ENCODE data around the gene CNGA2. TPM values are rescaled to one million over a fixed set of nuclear protein-coding genes. Genes with fewer than 3 reads are reported as not detected.

Gene CNGA2
- polyA plus RNA-seq, 4 donors = not detected

- DNase-seq = no peak
- FAIRE-seq = no peak
- WGBS, 3 donors = 60 to 70% (median 64%) methylated on average over 4 of the region's 4 CpGs
- no peak overlapping the region for H3K27ac ChIP-seq (ENCODE audit: low read depth in 1 of 3, low read length in 2 of 3)
- no peaks in the 10 kb centered on the region for H3K27me3 ChIP-seq (ENCODE audit: control insufficient read depth in 3 of 3, insufficient read depth in 3 of 3, low read length in 3 of 3)
- H3K4me1 ChIP-seq (ENCODE audit: control insufficient read depth in 3 of 3, insufficient read depth in 2 of 3, low read depth in 1 of 3, low read length in 2 of 3) = no peaks in the 10 kb centered on the region
- H3K4me3 ChIP-seq (ENCODE audit: low read depth in 1 of 3, low read length in 3 of 3) = no peak overlapping the region
- no peaks in the 10 kb centered on the region for H3K36me3 ChIP-seq (ENCODE audit: control insufficient read depth in 3 of 3, insufficient read depth in 2 of 3, low read depth in 1 of 3, low read length in 3 of 3)
- H3K9me3 ChIP-seq (ENCODE audit: control insufficient read depth in 2 of 2, insufficient read depth in 1 of 2, low read depth in 1 of 2, low read length in 1 of 2) = no peaks in the 10 kb centered on the region
Observed at GRCh38 chrX:151697522-151697921, 37.0 kb upstream of the CNGA2 start.

DNA sequence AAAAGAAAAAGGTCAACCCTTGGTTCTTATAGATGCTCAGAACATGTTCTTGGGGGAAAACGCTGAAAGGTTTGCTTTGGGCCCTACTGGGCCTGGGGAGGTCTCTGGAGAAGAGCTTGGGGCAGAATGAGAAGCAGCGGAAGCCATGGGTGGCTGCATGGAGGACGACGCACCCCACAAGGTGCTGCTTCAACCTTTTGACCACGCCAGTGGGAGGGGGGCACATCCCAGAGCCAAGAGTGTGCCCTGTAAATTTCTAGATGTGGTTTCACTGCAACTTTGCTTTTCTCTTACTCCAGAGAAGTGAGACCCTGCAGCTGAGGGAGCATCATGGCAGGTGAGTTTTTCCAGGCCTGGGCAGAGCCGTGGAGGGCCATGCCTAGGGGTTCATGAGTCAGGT is 36.1 kb upstream of the CNGA2 start:
- H3K36me3 ChIP-seq (ENCODE audit: control insufficient read depth in 3 of 3, insufficient read depth in 2 of 3, low read depth in 1 of 3, low read length in 3 of 3) = no peaks in the 10 kb centered on the region
- DNase-seq (no peak), FAIRE-seq (no peak)
- H3K9me3 ChIP-seq (ENCODE audit: control insufficient read depth in 2 of 2, insufficient read depth in 1 of 2, low read depth in 1 of 2, low read length in 1 of 2) = no peaks in the 10 kb centered on the region
- no peaks in the 10 kb centered on the region for H3K27me3 ChIP-seq (ENCODE audit: control insufficient read depth in 3 of 3, insufficient read depth in 3 of 3, low read length in 3 of 3)
- H3K4me1 ChIP-seq (ENCODE audit: control insufficient read depth in 3 of 3, insufficient read depth in 2 of 3, low read depth in 1 of 3, low read length in 2 of 3) = no peaks in the 10 kb centered on the region
- no peak overlapping the region for H3K4me3 ChIP-seq (ENCODE audit: low read depth in 1 of 3, low read length in 3 of 3)
- no peak overlapping the region for H3K27ac ChIP-seq (ENCODE audit: low read depth in 1 of 3, low read length in 2 of 3)
- 61 to 87% (median 70%) methylated on average over 6 of the region's 6 CpGs for WGBS, 3 donors

DNA sequence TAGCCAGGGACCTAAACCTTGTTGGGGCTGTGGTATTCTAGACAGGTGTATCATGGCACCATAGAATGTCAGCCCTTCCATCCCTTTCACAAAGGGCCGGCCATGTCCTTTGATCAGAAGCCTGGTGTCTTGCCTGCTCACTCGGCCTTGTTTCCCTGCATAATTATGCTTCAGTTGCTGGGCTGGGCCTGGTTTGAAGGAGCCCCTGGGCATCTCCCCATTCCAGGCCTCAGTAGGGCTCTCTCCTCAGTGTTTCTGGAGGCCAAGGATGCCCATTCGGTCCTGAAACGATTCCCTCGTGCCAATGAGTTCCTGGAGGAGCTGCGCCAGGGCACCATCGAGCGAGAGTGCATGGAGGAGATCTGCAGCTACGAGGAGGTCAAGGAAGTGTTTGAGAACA is 34.8 kb upstream of the CNGA2 start:
- no peak for DNase-seq

GRCh38 chrX:151700581-151700980 is 34.0 kb upstream of the CNGA2 start:
- H3K27ac ChIP-seq (ENCODE audit: low read depth in 1 of 3, low read length in 2 of 3) = no peak overlapping the region
- no peak overlapping the region for H3K4me3 ChIP-seq (ENCODE audit: low read depth in 1 of 3, low read length in 3 of 3)
- FAIRE-seq (no peak), DNase-seq (no peak)
- H3K9me3 ChIP-seq (ENCODE audit: control insufficient read depth in 2 of 2, insufficient read depth in 1 of 2, low read depth in 1 of 2, low read length in 1 of 2) = no peaks in the 10 kb centered on the region
- no peaks in the 10 kb centered on the region for H3K4me1 ChIP-seq (ENCODE audit: control insufficient read depth in 3 of 3, insufficient read depth in 2 of 3, low read depth in 1 of 3, low read length in 2 of 3)
- H3K27me3 ChIP-seq (ENCODE audit: control insufficient read depth in 3 of 3, insufficient read depth in 3 of 3, low read length in 3 of 3) = no peaks in the 10 kb centered on the region
- 87 to 96% (median 88%) methylated on average over 8 to 16 of the region's 16 CpGs for whole genome bisulfite sequencing, 3 donors
- H3K36me3 ChIP-seq (ENCODE audit: control insufficient read depth in 3 of 3, insufficient read depth in 2 of 3, low read depth in 1 of 3, low read length in 3 of 3) = no peaks in the 10 kb centered on the region

More for the DNA sequence above, 34.8 kb upstream of the CNGA2 start:
- Histone ChIP-seq H3K36me3 (ENCODE audit: control insufficient read depth in 3 of 3, insufficient read depth in 2 of 3, low read depth in 1 of 3, low read length in 3 of 3) (no peaks in the 10 kb centered on the region), H3K4me1 (ENCODE audit: control insufficient read depth in 3 of 3, insufficient read depth in 2 of 3, low read depth in 1 of 3, low read length in 2 of 3) (no peaks in the 10 kb centered on the region), H3K9me3 (ENCODE audit: control insufficient read depth in 2 of 2, insufficient read depth in 1 of 2, low read depth in 1 of 2, low read length in 1 of 2) (no peaks in the 10 kb centered on the region), H3K27ac (ENCODE audit: low read depth in 1 of 3, low read length in 2 of 3) (no peak overlapping the region), H3K27me3 (ENCODE audit: control insufficient read depth in 3 of 3, insufficient read depth in 3 of 3, low read length in 3 of 3) (no peaks in the 10 kb centered on the region), H3K4me3 (ENCODE audit: low read depth in 1 of 3, low read length in 3 of 3) (no peak overlapping the region)
- 86 to 92% (median 87%) methylated on average over 9 of the region's 9 CpGs for WGBS, 3 donors
- FAIRE-seq = no peak

- DNase-seq (no peak), FAIRE-seq (no peak)
- Histone ChIP-seq H3K9me3 (ENCODE audit: control insufficient read depth in 2 of 2, insufficient read depth in 1 of 2, low read depth in 1 of 2, low read length in 1 of 2) (no peaks in the 10 kb centered on the region), H3K36me3 (ENCODE audit: control insufficient read depth in 3 of 3, insufficient read depth in 2 of 3, low read depth in 1 of 3, low read length in 3 of 3) (no peaks in the 10 kb centered on the region), H3K27ac (ENCODE audit: low read depth in 1 of 3, low read length in 2 of 3) (no peak overlapping the region), H3K4me1 (ENCODE audit: control insufficient read depth in 3 of 3, insufficient read depth in 2 of 3, low read depth in 1 of 3, low read length in 2 of 3) (no peaks in the 10 kb centered on the region), H3K4me3 (ENCODE audit: low read depth in 1 of 3, low read length in 3 of 3) (no peak overlapping the region), H3K27me3 (ENCODE audit: control insufficient read depth in 3 of 3, insufficient read depth in 3 of 3, low read length in 3 of 3) (no peaks in the 10 kb centered on the region)
- whole genome bisulfite sequencing, 3 donors = 96 to 100% (median 98%) methylated on average over 4 of the region's 4 CpGs
Observed at GRCh38 chrX:151701071-151701470, 33.5 kb upstream of the CNGA2 start.

GRCh38 chrX:151701531-151701930 is 33.0 kb upstream of the CNGA2 start:
- Histone ChIP-seq H3K9me3 (ENCODE audit: control insufficient read depth in 2 of 2, insufficient read depth in 1 of 2, low read depth in 1 of 2, low read length in 1 of 2) (no peaks in the 10 kb centered on the region), H3K36me3 (ENCODE audit: control insufficient read depth in 3 of 3, insufficient read depth in 2 of 3, low read depth in 1 of 3, low read length in 3 of 3) (no peaks in the 10 kb centered on the region), H3K4me1 (ENCODE audit: control insufficient read depth in 3 of 3, insufficient read depth in 2 of 3, low read depth in 1 of 3, low read length in 2 of 3) (no peaks in the 10 kb centered on the region), H3K4me3 (ENCODE audit: low read depth in 1 of 3, low read length in 3 of 3) (no peak overlapping the region), H3K27ac (ENCODE audit: low read depth in 1 of 3, low read length in 2 of 3) (no peak overlapping the region), H3K27me3 (ENCODE audit: control insufficient read depth in 3 of 3, insufficient read depth in 3 of 3, low read length in 3 of 3) (no peaks in the 10 kb centered on the region)
- DNase-seq = no peak
- no peak for FAIRE-seq
- 83 to 93% (median 83%) methylated on average over 7 of the region's 7 CpGs for WGBS, 3 donors

DNA sequence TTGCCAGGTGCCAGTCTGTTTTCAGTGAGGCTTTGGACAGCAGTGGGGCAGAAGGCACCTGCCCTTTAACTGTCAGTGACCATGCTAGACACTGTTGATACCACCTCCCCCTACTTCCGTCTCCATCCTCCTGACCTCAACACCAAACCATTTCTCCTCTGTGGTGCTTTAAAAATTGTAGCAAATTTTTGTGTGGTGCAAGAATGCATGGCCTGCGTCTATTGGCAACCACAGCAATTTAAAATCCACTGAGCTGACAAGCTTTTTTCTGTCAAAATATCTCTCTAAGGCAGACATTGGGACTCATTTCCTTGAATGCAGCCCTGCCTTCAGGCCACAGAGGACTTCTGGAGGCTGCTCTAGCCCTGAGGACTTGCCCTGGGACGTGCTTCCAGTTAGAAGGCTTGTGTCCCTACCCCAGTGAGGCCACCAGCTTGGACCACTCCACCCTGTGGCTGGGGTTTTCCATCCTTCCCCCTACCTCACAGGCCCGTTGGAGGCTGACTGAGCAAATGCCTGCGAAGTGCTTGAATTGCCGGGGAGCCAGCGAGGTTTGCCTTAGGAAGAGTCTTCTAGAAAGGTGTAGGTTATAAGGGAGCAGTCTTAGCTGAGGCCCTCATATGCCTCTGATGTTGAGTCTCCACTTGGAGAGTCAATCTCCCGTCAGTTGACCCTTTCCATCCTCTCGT is 32.4 kb upstream of the CNGA2 start:
- H3K4me1 ChIP-seq (ENCODE audit: control insufficient read depth in 3 of 3, insufficient read depth in 2 of 3, low read depth in 1 of 3, low read length in 2 of 3) = no peaks in the 10 kb centered on the region
- 68 to 80% (median 78%) methylated on average over 9 of the region's 9 CpGs for WGBS, 3 donors
- H3K9me3 ChIP-seq (ENCODE audit: control insufficient read depth in 2 of 2, insufficient read depth in 1 of 2, low read depth in 1 of 2, low read length in 1 of 2) = no peaks in the 10 kb centered on the region
- FAIRE-seq (no peak), DNase-seq (no peak)
- no peaks in the 10 kb centered on the region for H3K36me3 ChIP-seq (ENCODE audit: control insufficient read depth in 3 of 3, insufficient read depth in 2 of 3, low read depth in 1 of 3, low read length in 3 of 3)
- no peak overlapping the region for H3K4me3 ChIP-seq (ENCODE audit: low read depth in 1 of 3, low read length in 3 of 3)
- H3K27ac ChIP-seq (ENCODE audit: low read depth in 1 of 3, low read length in 2 of 3) = no peak overlapping the region
- H3K27me3 ChIP-seq (ENCODE audit: control insufficient read depth in 3 of 3, insufficient read depth in 3 of 3, low read length in 3 of 3) = no peaks in the 10 kb centered on the region

DNA sequence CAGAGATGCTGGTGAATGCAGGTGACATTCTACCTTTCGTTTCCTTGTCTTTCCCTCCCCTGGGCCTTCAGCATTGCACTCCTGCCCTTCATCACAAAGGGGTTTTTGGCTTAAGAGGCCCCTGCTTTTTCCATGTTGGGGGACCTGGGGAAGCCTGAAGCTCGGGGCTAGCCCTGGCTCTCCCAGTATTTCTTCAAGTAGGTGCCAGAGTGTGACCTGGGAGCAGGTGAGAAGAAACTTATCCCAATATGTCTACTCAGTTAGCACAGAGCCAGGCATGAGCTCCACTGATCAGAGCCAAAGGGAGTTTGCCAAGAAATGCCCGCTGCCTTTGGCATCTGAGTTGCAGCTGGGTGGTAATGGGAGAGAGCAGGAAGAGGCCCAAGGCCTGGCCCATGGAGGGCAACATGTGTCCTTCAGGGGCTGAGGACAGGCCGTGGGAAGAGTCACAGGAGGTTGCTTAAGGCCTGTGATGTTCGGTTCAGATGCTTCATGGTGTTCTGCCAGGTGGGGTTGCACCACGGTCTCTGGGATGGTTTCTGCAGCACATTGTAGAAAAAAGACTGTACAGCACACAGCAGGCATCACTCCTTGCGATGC is 31.7 kb upstream of the CNGA2 start:
- 46 to 77% (median 67%) methylated on average over 7 of the region's 7 CpGs for WGBS, 3 donors
- Histone ChIP-seq H3K4me1 (ENCODE audit: control insufficient read depth in 3 of 3, insufficient read depth in 2 of 3, low read depth in 1 of 3, low read length in 2 of 3) (no peaks in the 10 kb centered on the region), H3K27me3 (ENCODE audit: control insufficient read depth in 3 of 3, insufficient read depth in 3 of 3, low read length in 3 of 3) (no peaks in the 10 kb centered on the region), H3K36me3 (ENCODE audit: control insufficient read depth in 3 of 3, insufficient read depth in 2 of 3, low read depth in 1 of 3, low read length in 3 of 3) (no peaks in the 10 kb centered on the region), H3K4me3 (ENCODE audit: low read depth in 1 of 3, low read length in 3 of 3) (no peak overlapping the region), H3K9me3 (ENCODE audit: control insufficient read depth in 2 of 2, insufficient read depth in 1 of 2, low read depth in 1 of 2, low read length in 1 of 2) (no peaks in the 10 kb centered on the region), H3K27ac (ENCODE audit: low read depth in 1 of 3, low read length in 2 of 3) (no peak overlapping the region)
- DNase-seq (no peak), FAIRE-seq (no peak)

- Histone ChIP-seq H3K27me3 (ENCODE audit: control insufficient read depth in 3 of 3, insufficient read depth in 3 of 3, low read length in 3 of 3) (no peaks in the 10 kb centered on the region), H3K4me3 (ENCODE audit: low read depth in 1 of 3, low read length in 3 of 3) (no peak overlapping the region), H3K36me3 (ENCODE audit: control insufficient read depth in 3 of 3, insufficient read depth in 2 of 3, low read depth in 1 of 3, low read length in 3 of 3) (no peaks in the 10 kb centered on the region), H3K4me1 (ENCODE audit: control insufficient read depth in 3 of 3, insufficient read depth in 2 of 3, low read depth in 1 of 3, low read length in 2 of 3) (no peaks in the 10 kb centered on the region), H3K9me3 (ENCODE audit: control insufficient read depth in 2 of 2, insufficient read depth in 1 of 2, low read depth in 1 of 2, low read length in 1 of 2) (no peaks in the 10 kb centered on the region), H3K27ac (ENCODE audit: low read depth in 1 of 3, low read length in 2 of 3) (no peak overlapping the region)
- WGBS, 3 donors = 31 to 42% (median 38%) methylated on average over 7 of the region's 7 CpGs
- no peak for DNase-seq
- no peak for FAIRE-seq
Observed at GRCh38 chrX:151703487-151703886, 31.1 kb upstream of the CNGA2 start.
